Heart left ventricle (tissue), 13 donors: ENCODE measurements around the gene EHMT2.
"Not testable (repeated sequence)": the region's sequence is repeated elsewhere in the genome, so short reads cannot be mapped to it uniquely, and the experiment has no call there.

Experiments used
- CTCF ChIP-seq, 12 donors: fragments of 200-600 bp; sonication (generic) in 4 of 12; IDR thresholded peaks; one replicate each; pipeline versions ENCODE4 v1.5.0 to v1.8.0; 2018 to 2022; ENCODE audit warnings: antibody characterized with exemption in 12 of 12, mild to moderate bottlenecking in 5 of 12
- POLR2A ChIP-seq, 2 donors: fragments of 450-650 bp; IDR thresholded peaks; one replicate each; pipeline ENCODE4 v1.6.1; 2017; ENCODE audit warnings: antibody characterized with exemption in 2 of 2, mild to moderate bottlenecking in 2 of 2, moderate library complexity in 2 of 2
- donor health status: ischemic (EF 13 %, LVEDD 7.1; RV severe dilation, severe dysfunction).
- donor health status: DM: no; HTN: yes; CAD: no.
- donor health status: DM: no; HTN: no; CAD: no.
- donor health status: ischemic (EF 25% LVEDD 6.9; RV normal size, moderate dysfunction).
- donor health status: ischemic (EF 25% LVEDD 5.7; RV mildly dilated, moderate dysfunction).
- donor health status: ischemic (EF 35%, LVEDD 5.7; RV mildly dilated, moderate dysfunction).
- donor health status: nonischemic (EF 11% LVEDD 7.7; RV severe dilation, severe dysfunction).
- donor health status: DM: yes; HTN: yes; CAD: no.
- donor health status: PGD.
- donor health status: ischemic (EF 29% LVEDD 5.4; RV normal size, mild dysfunction).
- donor health status: nonischemic (EF 23%, LVEDD 6.1; RV moderate dilation, normal function).

GRCh38 chr6:31909298-31909697, 11.8 kb upstream of the EHMT2 start:
- TF ChIP-seq POLR2A, CTCF (IDR thresholded peaks at IDR 0.05): not testable (repeated sequence)
